ENCODE data around the gene CYP2B6.
"Not testable (repeated sequence)": the region's sequence is repeated elsewhere in the genome, so short reads cannot be mapped to it uniquely, and the experiment has no call there.

GRCh38 chr19:40968065-40968464 lies 23.0 kb upstream of the CYP2B6 start:
- TF ChIP-seq CTCF (IDR thresholded peaks at IDR 0.05; ENCODE audit: poor library complexity, severe bottlenecking); RAD21 (conservative IDR thresholded peaks at IDR 0.05); EZH2 (IDR thresholded peaks at IDR 0.05; ENCODE audit: borderline replicate concordance, insufficient read depth, low read length, poor library complexity, severe bottlenecking); REST (IDR thresholded peaks at IDR 0.05; ENCODE audit: borderline replicate concordance); EP300 (conservative IDR thresholded peaks at IDR 0.05; ENCODE audit: poor library complexity, severe bottlenecking); SMC3 (conservative IDR thresholded peaks at IDR 0.05; ENCODE audit: poor library complexity); POLR2AphosphoS5 (IDR thresholded peaks at IDR 0.05); TAF1 (IDR thresholded peaks at IDR 0.05; ENCODE audit: low read depth): not testable (repeated sequence)
